Measurements from ENCODE around the gene TRIM43.
"Not testable (repeated sequence)": the region's sequence is repeated elsewhere in the genome, so short reads cannot be mapped to it uniquely, and the experiment has no call there.

The TRIM43 gene

DNA sequence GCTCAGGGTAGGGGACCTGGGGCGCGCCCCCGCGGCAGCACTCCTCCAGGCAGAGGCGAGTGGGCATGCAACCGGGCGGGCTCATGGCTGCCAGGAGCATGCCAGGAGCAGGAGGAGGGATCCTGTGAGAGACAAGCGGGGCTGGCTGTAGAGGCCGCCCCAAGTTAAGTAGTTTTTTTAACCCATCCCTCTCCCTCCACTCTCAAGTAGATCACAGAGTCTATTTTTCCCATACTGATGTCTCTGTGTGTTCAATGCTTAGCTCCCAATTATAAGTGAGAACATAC lies 49.4 kb downstream of the TRIM43 start:
- DNase-seq (ENCODE audit: low read depth in 1 of 2, low spot score in 1 of 2): not testable (repeated sequence)

GRCh38 chr2:95641787-95642186 lies 50.0 kb downstream of the TRIM43 start:
- DNase-seq (ENCODE audit: low read depth in 1 of 2, low spot score in 1 of 2): not testable (repeated sequence)

- not testable (repeated sequence) for DNase-seq (ENCODE audit: low read depth in 1 of 2, low spot score in 1 of 2)
Measured at GRCh38 chr2:95642360-95642759, 50.6 kb downstream of the TRIM43 start.

DNA sequence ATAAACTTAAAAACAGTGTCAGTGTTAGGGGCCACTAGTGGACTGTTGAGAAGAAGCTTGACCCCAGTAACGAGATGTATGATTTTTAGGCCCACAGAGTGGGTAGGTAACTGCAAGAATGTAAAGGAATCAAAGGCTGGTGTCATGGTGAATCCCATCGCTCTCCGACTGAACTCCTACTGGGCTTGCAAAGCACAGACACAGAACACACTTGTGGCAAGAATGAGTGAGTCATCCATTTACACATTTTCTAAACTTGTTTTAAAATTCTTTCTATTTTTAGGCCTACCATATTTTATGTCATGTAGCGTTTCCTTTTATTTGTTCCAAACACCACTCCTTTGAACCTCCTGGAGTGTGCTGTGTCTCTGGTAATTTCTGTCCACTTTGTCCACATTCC lies 51.1 kb downstream of the TRIM43 start:
- DNase-seq (ENCODE audit: low read depth in 1 of 2, low spot score in 1 of 2): not testable (repeated sequence)

GRCh38 chr2:95645312-95645711 lies 53.5 kb downstream of the TRIM43 start:
- not testable (repeated sequence) for DNase-seq (ENCODE audit: low read depth in 1 of 2, low spot score in 1 of 2)

GRCh38 chr2:95646274-95646994 lies 54.6 kb downstream of the TRIM43 start:
- DNase-seq (ENCODE audit: low read depth in 1 of 2, low spot score in 1 of 2): not testable (repeated sequence)

- DNase-seq (ENCODE audit: low read depth in 1 of 2, low spot score in 1 of 2): not testable (repeated sequence)
Measured at GRCh38 chr2:95648894-95649544, 57.2 kb downstream of the TRIM43 start.

Measured in activated CD4-positive, alpha-beta T cell treated with anti-CD3 and anti-CD28 coated beads, Interleukin-2, amount 50 U/mL, for 24 hours (primary cell).